DMS53 (cell line): ENCODE data around the gene DPRX.

Experiments
- DNase-seq: peaks from one replicate; lab custom pipeline; 2025; lab: John Stamatoyannopoulos, UW

The DPRX gene

DNA sequence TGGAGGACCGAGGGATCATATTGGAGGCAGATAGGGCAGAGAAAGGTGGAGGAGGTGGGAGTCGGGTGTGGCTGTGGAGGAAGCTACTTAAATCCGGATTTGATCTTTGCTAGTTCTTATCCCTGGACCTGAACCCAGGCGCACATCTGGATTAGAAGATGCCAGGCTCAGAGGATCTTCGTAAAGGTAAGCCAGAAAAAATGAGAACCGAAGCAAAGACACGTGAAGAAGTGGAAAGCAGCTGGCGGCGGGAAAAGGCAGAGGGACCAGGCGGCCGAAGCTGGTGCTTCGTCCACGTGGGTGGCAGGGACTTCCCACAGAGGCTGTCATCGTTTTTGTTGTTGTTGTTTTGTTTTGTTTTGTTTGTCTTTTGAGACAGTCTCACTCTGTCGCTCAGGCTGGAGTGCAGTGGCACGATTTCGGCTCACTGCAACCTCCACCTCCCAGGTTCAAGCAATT is at the start of gene DPRX:
Gene DPRX (plus strand): TSS at position 51 of the 459 bp plus-strand sequence. CDS start 108 bp downstream, at position 159.
- DNase-seq: no peak

GRCh38 chr19:53583181-53583580 is 48.6 kb upstream of the DPRX start:
- DNase-seq: no peak

DNA sequence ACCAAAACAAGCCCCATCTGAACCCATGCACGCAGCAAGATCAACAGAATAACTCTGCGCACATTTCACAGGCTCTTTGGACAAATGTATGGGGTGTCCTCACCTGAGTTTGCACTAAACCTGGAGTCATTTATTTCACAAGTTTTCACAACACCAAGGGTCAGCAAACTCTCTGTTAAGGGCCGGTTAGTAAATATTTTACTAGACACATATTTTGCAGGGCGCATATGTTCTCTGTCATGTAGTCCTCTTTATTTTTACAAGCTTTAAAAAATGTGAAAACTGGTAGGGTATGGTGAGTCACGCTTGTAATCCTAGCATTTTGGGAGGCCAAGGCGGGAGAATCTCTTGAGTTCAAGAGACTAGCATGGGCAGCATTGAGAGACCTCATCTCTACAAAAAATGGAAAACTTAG is 45.5 kb upstream of the DPRX start:
- no peak for DNase-seq

- DNase-seq: no peak
Measured at GRCh38 chr19:53594811-53595509, 36.8 kb upstream of the DPRX start.

DNA sequence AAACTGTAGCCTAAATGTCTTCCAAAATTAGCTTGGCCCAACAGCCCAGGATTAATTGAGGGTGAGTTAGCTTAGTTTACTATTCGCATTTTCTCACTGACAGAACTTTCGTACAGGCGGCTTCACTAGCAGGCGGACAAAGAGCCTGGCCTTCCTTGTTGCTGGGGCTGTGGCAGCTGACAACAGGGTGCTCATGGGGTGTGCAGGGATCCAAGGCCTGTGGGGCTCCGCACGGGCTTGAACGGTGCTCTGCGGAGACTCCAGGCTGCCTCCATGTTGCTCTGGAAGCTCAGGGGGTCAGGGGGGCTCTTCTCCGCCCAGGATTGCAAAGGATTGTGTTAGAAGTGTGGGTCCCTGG is 36.3 kb upstream of the DPRX start:
- no peak for DNase-seq

DNA sequence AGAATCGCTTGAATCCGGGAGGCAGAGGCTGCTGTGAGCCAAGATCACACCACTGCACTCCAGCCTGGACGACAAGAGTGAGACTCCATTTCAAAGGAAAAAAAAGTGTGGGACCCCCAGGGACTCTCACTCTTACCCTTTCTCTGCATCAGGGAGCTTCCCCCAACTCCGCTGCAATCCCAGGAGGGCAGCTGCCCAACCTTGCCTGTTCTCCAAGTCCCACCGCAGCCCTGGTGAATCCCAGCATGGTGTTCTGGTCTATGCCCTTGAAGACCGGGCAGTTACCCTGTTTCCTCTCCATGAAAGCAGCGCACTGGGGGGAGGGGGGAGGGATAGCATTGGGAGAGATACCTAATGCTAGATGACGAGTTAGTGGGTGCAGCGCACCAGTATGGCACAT is 35.7 kb upstream of the DPRX start:
- DNase-seq: no peak

DNA sequence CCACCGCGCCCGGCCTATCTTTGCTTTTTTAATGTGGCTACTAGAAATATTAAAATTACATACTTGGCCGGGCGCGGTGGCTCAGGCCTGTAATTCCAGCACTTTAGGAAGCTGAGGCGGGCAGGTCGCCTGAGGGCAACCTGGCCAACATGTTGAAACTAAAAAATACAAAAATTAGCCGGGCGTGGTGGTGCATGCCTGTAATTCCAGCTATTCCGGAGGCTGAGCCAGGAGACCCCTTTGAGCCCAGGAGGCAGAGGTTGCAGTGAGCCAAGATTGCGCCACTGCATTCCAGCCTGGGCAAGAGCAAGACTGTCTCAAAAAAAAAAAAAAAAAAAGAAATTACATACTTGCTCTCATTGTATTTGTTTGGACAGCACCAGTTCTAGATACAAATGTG is 34.8 kb upstream of the DPRX start:
- DNase-seq: no peak

DNA sequence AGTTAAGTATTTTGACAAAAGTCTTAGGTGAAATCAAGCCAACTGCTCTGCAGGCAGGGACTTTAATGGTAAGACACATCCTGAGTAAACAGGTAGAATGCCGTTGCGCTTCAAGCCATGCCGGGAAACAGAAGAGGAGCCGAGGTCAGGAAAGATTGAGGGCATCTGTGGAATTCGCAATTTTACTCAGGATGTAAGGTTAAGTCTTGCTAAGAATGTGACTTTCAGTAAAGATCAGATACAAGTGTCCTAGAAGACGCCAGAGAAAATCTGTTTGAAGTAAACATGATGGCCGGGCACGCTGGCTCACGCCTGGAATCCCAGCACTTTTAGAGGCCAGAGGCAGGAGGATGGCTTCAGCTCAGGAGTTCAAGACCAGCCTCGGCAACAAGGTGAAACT is 33.4 kb upstream of the DPRX start:
- DNase-seq: no peak

GRCh38 chr19:53600217-53600616 is 31.6 kb upstream of the DPRX start:
- no peak for DNase-seq

DNA sequence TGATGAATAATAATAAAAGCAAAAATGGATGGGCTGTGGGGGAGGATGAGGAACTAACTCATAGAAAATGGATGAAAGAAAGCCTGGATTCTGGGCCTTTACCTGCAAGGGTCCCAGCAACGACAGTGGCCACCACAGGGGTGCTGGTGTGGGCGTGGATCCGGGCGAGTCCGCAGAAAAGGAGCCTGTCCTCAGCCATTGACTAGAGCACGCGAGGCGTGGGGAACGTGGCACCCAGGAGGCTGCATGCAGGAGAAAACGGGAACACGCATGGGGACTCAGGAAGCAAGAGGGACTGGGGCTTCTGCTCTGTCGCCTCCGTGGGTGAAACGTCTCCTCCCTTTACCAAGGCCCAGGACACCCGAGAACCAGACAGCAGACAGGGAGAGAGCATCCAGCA is 25.8 kb upstream of the DPRX start:
- no peak for DNase-seq

DNA sequence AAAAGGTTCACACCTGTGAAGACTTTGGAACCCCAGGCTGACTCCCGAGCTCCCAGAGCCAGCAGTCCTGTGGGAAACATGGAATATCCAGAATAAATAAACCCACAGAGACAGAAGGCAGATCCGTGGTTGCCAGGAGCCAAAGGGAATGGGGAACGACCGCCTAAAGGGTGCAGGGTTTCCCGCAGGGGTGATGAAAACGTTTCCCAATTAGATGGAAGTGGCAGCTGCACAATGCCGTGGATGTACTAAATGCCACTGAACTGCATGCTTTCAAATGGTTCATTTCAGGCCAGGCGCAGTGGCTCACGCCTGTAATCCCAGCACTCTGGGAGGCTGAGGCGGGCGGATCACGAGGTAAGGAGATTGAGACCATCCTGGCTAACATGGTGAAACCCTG is 23.4 kb upstream of the DPRX start:
- no peak for DNase-seq

- no peak for DNase-seq
Measured at GRCh38 chr19:53612762-53613526, 18.9 kb upstream of the DPRX start.

GRCh38 chr19:53621885-53622740 is 9.7 kb upstream of the DPRX start:
- no peak for DNase-seq

- DNase-seq: no peak
Measured at GRCh38 chr19:53624771-53625545, 6.8 kb upstream of the DPRX start.

DNA sequence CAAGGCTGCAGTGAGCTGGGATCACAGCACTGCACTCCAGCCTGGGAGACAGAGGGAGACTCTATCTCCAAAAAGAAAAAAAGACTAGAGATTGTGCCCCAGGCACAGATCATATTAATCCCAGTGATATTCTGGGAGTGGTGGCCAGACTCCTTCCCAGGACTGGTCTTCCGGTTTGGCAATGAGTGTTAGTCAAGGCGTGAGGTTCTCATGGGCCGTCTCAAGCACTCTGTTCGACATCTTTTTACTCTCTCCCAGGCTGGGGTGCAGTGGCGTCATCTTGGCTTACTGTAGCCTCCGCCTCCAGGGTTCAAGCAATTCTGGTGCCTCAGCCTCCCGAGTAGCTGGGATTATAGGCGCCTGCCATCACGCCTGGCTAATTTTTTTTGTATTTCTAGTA is 5.3 kb upstream of the DPRX start:
- no peak for DNase-seq

- DNase-seq: no peak
Measured at GRCh38 chr19:53626976-53627375, 4.8 kb upstream of the DPRX start.

- no peak for DNase-seq
Measured at GRCh38 chr19:53634768-53635167, 3.0 kb downstream of the DPRX start.

- DNase-seq: no peak
Measured at GRCh38 chr19:53639471-53639870, 7.7 kb downstream of the DPRX start.

DNA sequence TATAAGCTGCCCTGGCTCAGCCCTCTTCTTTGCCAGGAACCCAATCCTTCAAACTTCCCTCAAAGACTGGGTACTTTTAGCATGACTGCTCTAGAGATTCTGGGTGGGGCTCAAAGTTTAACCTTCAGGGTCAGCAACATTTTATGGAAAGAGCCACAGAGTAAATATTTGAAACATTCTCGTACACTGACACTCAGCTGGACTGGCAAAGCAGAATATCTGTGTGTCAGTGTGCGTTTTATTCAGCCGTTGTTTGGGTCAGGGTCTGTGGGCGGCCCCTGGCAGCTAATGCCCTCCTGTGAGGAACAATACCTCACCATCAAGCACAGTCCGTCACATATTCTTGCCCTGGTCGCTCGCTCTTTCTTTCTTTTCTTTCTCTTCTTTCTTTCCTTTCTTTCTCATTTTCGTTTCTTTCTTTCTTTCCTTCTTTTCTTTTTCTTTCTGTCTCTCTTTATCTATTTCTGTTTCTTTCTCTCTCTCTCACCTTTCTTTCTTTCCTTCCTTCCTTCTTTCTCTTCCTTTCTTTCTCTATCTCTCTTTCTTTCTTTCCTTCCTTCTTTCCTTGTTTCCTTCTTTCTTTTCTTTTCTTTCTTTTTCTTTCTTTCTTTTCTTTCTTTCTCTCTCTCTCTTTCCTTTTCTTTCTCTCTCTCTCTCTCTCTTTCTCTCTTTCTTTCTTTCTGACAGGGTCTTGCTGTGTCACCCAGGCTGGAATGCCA is 10.7 kb downstream of the DPRX start:
- no peak for DNase-seq

DNA sequence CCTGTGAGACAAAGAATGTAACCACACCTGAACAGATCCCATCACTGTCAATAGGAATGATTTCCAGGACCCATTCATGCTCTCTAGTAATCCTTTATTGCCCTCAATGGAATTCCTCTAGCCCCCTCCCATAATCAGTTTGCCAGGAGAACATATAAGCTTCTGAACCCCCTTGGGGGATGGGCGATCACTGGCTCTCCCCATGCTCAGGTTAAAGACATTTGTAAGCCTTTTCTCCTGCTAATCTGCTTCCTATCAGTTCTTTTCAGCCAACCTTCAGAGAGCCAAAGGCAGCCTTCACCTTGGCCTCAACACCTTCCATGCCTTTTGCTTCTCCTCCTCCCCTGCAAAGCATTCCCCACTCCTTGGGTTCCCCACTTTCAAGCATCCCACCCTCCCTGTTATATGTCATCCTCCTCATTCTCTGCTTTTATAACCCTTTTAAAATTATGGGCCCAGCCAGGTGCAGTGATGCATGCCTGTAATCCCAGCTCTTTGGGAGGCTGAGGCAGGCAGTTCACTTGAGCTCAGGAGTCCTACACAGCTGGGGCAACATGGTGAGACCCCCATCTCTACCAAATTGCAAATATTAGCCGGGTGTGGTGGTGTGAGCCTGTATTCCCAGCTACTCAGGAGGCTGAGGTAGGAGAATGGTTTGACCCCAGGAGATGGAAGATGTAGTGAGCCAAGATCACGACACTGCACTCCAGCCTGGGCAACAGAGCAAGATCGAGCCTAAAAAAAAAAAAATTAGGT is 12.4 kb downstream of the DPRX start:
- DNase-seq: no peak

DNA sequence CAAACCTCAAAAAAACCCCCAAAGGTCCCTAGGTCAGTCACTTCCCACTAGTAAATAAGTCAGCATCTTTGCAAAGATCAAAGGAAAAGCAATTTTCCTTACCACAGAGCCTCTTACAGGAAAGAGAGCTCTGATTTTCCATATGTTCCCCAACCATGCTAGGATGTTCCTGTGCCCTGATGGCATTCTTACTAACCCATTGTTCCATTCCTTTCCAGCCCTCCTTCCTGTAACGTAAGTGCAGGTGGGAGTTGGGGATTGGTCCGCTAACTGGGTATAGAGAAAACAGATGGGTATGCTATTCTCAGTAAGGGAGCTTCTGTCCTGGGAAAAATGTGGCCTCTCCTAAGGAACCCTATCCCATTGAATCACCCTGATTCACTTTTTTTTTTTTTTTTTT is 14.3 kb downstream of the DPRX start:
- DNase-seq: no peak
